SKM-1 treated with dmso at 0.1 percent for 144 hours (cell line): ENCODE data around the gene EZH2.

Experiments used
- DNase-seq: peaks from one replicate; lab custom pipeline; 2025; ENCODE audit not compliant: unreplicated experiment; lab: John Stamatoyannopoulos, UW

Gene EZH2

DNA sequence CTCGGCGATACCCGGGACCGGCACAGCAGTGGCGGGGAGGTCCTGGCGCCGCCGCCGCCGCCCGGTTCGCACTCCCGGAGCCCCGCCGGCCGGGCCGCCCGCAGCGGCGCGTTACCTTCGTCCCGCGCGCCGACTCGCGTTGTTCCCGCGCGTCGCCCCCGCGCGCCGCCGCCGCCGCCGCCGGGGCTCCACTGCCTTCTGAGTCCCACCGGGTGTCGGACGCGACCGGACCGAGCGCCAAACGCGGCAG is at the start of gene EZH2:
Gene EZH2, minus strand, starts transcription at position 243 of the 250 bp plus-strand sequence. CDS start 36,993 bp downstream, outside the sequence.
- no peak for DNase-seq

DNA sequence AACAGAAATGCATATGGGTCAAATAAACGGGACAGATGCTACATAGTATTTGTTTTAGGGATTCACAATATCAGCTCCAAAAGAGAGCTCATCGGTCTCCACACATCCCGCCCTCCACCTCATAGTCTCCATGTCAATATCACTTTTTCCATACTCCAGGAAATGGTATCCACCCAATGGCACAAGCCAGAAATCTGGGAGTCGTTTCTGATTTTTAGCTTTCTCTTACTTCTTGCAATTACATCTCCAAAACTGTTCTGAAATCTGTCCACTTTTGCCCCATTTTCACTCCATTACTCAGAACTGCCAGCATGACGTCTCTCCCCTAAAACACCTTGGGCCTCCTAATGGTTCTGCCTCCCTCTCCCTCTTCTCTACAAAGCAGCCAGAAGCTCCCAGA is 47.4 kb upstream of the EZH2 start:
- no peak for DNase-seq

DNA sequence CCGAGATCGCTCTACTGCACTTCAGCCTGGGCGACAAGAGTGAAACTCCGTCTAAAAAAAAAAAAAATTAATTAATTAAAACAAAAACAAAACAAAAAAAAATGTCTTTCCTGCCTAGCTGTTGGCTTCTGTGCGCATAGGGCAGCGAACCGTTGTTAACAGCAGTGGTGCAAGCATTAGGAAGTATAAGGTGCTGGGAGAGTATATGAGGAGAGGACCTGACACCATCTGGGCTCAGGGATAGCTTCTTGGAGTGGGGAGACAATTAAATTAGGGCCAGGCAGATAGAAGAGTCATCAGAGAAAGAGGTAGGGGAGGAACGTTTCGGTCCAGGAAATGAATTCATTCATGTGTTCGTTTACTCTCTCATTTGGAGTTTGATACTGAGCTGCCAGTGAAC is 46.2 kb upstream of the EZH2 start:
- DNase-seq: no peak

DNA sequence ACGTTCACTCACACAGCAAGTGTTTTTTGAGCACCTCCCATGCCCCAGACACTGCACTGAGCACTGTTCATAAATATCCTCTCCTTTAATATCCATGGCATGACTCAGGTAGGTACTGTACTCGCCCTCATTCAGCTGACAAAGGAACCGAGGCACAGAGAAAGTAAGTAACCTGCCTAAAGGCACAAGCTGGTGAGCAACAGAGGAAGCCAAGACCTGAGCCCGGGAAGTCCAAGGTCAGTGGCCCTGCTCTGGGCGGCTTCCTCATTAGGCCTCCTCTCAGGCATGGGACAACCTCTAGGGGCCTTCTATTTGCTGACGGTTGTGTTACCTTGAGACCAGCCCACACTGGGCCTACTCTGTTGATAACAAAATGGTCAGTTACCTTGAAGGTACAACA is 45.1 kb upstream of the EZH2 start:
- DNase-seq: no peak

DNA sequence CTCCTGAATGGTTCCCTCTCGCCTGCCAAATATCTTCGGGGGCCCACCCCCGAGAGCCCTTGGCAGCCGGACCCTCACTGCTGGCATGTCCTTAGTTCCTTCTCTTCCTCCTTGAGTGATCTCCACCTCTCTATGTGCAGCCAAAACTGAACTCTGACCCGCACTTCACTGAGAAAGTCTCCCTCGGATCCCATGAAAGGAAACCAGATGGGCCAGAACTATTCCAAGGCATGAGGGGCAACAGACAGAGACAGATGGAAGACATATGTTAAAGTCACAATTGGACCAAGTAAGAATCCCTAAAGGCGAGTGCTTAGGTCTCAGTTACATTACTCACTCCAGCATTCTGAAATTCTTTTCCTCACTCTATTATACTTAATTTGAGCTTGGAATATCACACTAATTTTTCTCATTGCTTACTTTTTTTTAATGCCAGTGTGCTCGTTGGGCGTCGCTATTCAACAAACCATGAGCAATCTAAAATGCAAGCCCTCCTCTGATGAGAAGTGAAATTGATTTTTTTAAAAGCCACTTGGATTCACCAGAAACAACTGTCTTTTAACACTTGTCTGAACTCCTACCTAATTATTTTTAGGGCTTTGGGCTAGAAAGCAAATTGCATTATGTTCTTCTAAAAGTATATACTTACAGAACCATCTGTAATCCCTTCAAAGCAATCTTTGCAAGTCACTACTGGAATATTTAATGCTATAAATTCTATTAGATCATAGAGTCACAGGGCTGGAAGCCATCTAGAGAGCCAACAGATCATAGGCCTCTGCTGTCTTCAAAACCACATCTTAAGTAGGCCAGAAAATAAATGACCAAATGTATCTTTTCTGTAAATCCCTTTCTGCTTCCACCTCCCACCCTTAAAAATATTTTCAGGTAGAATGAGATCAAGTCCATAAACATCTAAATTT is 43.3 kb upstream of the EZH2 start:
- no peak for DNase-seq

DNA sequence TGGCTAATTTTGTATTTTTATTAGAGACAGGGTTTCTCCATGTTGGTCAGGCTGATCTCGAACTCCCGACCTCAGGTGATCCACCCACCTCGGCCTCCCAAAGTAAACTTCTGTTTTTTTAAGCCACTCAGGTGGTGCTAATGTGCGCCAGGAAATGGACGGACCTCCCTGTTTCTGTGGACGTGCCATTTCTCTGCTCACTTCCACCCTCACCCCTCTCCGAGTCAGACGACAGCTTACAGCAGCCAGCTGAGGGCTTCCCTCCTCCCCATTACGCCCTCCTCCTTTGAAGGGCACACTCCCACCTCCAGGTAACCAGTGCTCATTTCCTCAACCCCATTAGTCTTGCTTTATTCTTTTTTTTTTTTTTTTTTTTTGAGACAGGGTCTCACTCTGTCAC is 41.7 kb upstream of the EZH2 start:
- DNase-seq: no peak

DNA sequence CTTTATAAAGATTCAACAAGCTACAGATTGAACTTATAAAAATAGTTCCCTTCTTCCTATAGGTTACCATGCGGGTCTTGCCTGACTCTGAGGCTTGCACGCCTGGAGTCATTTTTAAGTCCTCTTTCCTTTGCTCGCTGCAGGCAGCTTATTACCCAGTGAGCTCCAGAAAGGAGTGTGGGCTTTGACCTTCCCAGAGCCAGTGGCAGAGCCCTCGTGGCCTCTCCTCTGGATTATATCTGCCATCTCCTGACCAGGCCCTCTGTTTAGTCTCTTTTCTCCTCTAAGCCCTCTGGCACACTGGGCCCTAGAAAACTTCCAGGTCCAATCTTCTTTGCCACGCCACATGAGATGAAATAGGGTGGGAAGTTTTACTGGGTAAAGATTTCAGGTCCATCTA is 39.9 kb upstream of the EZH2 start:
- DNase-seq: no peak

DNA sequence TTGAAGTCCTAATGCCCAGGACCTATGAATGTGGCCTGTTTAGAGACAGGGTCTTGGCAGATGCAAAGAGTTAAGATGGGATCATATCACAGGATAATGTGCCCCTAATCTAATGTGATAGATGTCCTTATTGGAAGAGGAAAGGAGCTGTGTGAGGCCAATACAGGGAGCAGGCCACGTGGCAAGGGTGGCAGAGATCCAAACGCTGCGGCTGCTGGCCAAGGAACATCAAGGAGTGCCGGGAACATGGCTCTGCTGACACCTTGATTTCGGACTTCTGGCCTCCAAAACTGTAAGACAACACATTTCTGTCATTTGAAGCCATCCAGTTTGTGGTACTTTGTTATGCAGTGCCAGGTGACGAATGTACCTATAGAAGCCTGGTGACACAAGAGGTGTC is 37.7 kb upstream of the EZH2 start:
- no peak for DNase-seq

DNA sequence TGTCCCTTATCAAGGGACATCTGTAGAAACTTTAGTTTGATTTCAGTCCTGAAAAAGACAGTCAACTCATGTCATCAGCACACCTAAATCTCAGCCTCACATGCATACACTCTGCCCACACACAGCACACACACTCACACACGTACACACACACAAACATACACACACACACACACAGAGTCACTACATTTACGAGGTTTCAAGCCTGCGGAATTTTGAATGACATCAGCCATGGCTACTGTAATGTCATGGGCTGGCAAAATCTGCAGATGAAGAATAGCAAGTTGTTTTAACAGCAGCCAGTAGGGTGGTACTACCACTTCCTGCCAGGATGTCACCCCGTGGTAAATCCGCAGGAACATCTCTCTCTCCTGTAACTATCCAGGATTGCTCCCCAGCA is 37.1 kb upstream of the EZH2 start:
- DNase-seq: no peak

DNA sequence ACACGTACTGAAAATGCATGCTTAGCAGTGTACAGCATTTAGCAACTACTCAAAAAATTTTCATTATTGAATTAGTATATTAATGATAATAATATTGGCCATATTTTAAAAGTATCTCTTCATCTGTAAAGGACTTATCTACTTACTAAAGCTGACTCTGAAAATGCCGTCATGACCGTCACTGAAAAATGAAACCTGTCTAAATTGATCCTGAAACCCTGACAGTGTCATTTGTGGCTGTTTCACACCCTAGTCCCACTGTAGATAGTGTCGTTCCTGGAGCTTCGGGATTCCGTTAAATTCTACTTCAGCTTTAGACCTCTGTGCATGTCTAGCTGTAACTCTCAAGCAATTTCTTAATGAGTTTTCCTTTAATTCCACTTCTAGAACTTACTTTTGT is 35.8 kb upstream of the EZH2 start:
- DNase-seq: no peak

DNA sequence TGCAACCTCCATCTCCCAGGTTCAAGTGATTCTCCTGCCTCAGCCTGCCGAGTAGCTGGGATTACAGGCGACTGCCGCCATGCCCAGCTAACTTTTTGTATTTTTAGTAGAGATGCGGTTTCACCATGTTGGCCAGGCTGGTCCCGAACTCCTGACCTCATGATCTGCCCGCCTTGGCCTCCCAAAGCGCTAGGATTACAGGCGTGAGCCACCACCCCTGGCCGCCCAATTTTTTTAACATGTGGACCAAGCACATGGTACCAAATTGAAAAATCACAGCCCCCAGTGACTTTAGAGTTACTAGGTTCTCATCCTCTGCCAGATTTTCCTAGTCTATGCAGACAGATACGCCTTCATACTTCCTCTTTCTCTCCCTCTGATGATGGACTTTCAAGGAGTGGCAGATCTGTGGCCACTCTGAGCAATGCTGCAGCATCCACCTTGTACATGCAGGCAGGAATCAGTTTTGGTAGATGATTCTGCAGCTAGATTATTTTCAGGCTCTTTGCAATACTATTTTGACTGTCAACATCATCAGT is 34.0 kb upstream of the EZH2 start:
- DNase-seq: peak; percentile 3

DNA sequence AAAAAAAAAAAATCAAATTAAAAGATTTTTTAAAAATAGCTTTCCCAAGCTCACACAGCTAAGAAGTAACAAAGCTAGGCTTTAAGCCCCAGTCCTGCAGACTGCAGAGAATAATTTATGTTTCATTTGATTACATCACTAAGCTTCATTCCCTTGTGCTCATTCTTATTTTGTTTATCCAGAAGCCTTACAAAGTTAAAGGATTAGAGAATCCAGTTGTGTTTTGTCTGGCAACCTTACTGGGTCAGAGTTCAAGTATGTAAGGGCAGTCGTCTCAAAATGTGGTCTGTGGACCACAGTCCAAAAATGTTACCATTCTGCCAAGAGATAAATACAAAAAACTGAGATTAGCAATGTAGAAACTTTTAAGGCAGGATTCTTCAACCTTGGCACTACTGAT is 32.1 kb upstream of the EZH2 start:
- no peak for DNase-seq

DNA sequence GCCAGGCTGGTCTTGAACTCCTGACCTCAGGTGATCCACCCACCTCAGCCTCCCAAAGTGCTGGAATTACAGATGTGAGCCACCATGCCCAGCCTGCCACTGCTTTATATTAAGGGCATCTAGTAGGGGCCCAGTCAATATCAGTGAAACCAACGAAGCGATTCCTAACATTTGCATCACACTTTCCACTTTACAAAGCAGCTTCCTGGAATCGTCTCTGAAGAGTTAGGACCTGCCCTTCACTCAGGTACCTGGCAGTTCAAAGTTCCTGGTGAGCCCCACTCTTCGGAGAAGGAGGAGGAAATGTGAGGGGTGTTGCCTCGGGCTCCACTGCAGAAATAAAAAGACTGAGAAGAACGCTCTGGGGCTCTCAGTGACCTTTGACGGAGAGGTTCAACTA is 31.1 kb upstream of the EZH2 start:
- DNase-seq: no peak

DNA sequence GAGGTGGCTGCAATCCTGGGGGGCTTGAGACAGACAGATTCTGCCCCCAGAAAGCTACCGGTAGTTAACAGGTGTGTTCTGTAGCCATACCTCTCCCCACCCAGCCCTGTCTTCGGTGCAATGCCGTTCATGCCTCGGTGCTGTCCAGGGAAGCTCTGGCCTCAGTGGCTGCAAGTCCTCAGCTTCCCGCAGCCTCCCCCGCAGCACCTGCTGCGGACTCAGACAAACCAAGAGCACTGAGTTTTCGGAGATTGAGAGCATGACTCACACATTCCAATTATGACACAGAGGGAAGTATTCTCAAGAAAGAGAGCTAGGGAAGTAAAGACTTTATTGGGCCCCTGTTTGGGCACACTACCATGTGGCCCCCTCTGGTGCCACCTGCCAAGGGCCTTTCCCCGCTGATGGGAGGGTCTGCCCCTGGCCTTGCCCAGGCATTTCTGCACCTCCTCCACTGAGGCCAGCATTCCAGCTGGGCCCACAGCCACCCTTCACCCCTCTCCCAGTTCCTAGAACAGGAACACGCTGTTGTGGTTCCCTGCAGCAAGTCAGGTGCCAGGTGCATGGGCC is 30.2 kb upstream of the EZH2 start:
- peak; percentile 39 for DNase-seq

DNA sequence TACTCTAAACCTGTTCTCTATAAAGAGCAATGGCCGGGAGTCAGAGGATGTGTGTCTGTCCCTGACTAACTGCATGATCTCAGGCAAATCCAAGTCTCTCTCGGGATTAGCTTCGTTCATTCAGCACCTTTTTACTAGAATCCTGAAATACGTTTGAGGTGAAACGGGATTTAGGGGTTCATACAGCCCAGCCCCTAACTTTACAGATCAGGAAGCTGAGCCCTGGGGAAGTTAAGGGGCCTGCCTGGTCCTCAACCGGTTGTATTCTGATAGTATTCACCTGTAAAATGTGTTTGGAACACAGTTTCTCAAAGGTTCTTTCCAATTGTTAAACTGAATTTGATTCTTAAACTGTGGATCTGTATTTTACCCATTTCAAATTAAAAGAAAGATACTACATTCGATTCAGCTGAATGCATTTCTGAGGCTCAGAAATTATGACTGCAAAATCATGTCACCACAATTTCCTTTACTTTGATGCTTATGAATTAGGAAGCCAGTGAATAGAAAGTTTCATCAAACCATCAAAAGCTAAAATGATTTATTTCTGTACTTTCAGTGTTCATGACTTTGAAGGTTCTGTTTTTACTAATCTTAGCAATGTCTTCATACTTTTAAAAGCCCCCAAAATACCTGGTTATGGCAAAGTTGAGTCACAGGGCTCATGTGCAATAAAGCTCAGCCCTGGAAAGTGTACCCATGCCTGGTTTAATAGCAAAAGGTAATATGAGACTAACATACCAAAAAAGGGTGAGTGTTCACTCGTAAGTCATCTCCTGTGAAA is 28.9 kb upstream of the EZH2 start:
- DNase-seq: no peak

DNA sequence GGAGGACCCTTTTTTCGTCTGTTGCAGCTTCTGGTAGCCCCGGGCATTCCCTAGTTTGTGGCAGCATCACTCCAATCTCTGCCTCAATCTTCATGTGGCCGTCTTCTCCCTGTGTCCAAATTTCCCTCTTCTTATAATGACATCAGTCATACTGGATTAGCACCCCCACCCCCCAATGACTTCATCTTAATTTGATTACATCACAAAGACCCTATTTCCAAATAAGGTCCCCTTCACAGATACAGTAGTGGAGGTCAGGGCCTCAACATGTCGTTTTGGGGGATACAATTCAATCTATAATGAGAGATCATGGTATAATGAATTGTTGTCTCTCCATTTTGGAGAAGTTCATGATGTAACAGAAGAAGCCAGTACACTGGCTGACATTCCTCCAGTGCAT is 28.1 kb upstream of the EZH2 start:
- no peak for DNase-seq

DNA sequence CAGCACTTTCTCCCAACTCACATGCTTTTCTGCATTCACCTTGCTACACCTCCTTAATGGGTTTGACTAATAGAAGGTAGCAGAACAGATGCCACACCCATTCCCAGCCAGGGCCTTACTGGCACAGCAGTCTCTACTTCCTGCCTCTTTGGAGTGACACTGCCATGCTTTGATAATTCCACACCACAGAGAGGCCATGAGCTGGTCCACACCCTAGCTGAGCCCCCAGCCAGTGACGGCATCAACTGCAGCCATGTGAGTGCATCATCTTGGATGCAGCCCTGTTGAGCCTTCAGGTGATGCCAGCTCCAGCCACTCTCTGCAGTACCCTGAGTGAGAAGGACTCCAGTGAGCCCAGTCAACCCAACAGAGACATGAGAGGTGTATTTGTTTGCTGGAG is 27.5 kb upstream of the EZH2 start:
- no peak for DNase-seq

DNA sequence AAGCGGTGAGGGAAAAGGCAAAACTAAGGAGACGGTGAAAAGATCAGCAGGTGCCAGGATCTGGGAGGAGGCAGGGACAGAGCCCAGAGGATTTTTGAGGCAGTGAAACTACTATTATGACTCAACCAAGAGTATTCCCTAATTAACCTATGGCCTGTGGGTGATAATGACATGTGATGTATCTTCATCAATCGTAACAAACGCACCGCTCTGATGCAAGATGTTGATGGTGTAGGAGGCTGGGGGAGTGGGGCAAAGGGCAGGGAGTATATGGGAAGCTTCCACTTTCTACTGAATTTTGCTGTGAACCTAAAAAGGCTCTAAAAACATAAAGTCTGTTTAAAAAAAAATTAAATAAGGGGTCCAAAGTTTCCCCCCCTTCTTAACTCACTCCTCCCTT is 25.5 kb upstream of the EZH2 start:
- DNase-seq: no peak

DNA sequence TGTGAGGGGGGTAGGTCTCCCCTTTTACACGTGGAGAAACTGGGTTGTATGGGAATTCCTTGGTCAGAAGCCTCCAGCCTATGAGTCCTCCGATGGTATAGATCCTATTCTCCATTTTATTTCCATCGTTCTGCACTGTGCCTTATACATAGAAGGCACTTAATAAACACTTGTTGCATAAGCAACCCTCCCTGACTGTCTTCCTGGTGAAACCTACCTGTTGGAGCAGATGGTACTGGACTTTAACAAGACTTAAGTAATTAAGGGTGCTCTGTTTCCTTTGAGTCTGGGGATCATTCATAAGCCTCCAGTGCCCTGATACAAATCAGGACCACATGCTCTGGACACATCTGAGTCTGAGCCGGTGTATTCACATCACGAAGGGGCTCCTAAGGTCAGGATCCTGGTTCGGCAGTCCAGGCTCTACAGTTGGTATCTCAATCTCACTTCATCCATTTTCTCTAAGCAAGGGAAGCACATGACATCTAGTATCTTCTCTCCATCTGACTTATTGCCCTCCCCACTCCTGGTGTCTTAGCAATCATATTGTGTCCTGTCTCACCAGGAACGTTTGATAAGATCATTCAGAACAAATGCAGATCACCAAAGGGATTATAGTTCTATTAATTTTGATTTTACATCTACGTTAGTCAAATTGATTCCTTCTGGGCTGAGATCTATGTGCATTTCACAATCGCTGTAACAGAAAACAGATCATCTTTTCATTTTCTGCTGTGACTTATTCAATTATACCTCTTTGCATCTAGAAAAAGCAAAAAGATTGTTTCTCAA is 22.8 kb upstream of the EZH2 start:
- no peak for DNase-seq

DNA sequence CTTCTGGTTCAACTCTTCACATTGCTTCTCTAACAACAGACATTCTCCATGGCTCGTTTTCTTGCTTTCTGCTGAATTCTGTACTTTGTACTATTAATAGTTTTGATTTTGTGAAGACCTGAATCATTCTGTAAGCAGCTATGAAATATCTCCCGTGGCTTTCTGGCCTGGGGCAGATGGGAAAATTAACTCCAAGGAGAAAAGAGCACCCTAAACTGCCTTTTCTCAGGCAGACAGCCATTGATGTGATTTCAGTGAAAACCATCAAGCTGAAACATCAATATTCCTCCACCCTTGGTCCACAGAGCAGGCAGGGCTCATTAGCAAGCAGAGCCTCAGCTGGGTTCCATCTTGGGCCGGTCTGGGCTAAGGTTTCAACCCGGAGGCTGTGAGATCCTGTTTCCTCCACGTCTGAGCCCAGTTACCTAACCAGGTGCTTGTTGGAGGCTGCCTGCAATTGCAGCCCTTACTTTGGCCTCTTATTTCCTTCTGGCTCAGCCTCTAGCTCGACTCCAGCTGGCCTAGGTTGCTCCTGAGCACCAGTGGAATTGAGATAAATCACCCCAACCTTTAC is 21.1 kb upstream of the EZH2 start:
- DNase-seq: no peak

DNA sequence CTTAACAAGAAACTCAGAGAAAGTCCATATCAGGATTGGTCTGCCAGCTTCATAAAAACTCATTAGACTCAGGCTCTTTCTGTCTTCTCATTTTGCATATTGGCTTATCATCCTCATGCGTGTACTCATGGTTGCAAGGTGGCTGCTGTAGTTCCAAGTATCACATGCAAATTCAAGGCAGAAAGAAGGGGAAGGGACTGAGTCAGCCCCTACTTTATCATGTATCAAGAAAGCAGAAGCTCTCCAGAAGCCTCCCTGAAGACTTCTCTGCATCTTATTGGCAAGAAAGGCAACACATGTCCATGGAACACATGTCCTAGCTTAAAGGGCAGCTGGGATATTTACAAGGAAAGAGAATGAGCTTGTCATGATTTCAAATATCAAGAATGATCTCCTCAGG is 19.4 kb upstream of the EZH2 start:
- peak; percentile 1 for DNase-seq
